IMR-90 (cell line): ENCODE data around the gene WFDC5. TPM values are rescaled to one million over a fixed set of nuclear protein-coding genes. Genes with fewer than 3 reads are reported as not detected.
A peak's percentile ranks its signal among the peaks of the same experiment; 100 is the strongest.

Experiments
- ATAC-seq: fragments of 200-7000 bp; cut with Tn5 transposase; 2 replicates; pipeline ENCODE4 v1.9.1; 2020; ENCODE audit warnings: low read depth, mild to moderate bottlenecking, moderate library complexity
- BruUV-seq: library from RNA; stranded (reverse); fragments of 400-500 nt; replicated peaks from 2 replicates; lab custom pipeline; 2021; lab: Mats Ljungman, UMichigan
- CTCF ChIA-PET: fragments of 300-600 bp; formaldehyde crosslinking; extraction: SDS; loops from one replicate; lab custom pipeline; 2021; ENCODE audit warnings: antibody characterized with exemption; lab: Yijun Ruan, JAX
- POLR2A ChIA-PET: fragments of 300-600 bp; sonication (Branson Sonifier 250); formaldehyde crosslinking; loops from one replicate; lab custom pipeline; 2022; ENCODE audit warnings: antibody characterized with exemption; ENCODE audit not compliant: unreplicated experiment; lab: Charles Lee
- DNase-seq: peaks from one replicate; pipeline ENCODE4 v3.0.0; 2013
- H2AFZ ChIP-seq: replicated peaks from 2 replicates; pipeline ENCODE3; 2013; ENCODE audit warnings: low read length, mild to moderate bottlenecking; ENCODE audit not compliant: poor library complexity
- H2AK5ac ChIP-seq: 2 replicates; pipeline ENCODE4 v1.6.1; 2013; ENCODE audit warnings: low read depth, low read length, inconsistent platforms
- H2AK9ac ChIP-seq: replicated peaks from 2 replicates; pipeline ENCODE3; 2013; ENCODE audit warnings: mild to moderate bottlenecking, low read depth, low read length, moderate library complexity; ENCODE audit not compliant: poor library complexity
- H2BK120ac ChIP-seq: 2 replicates; pipeline ENCODE4 v1.6.1; 2013; ENCODE audit warnings: low read depth, low read length, inconsistent platforms
- H2BK15ac ChIP-seq: 3 replicates; pipeline ENCODE4 v1.6.1; 2013; ENCODE audit warnings: low read depth, low read length, inconsistent platforms
- H2BK20ac ChIP-seq: 2 replicates; pipeline ENCODE4 v1.6.1; 2013; ENCODE audit warnings: low read depth, mild to moderate bottlenecking, inconsistent platforms, low read length, moderate library complexity
- H2BK5ac ChIP-seq: 2 replicates; pipeline ENCODE4 v1.6.1; 2013; ENCODE audit warnings: mild to moderate bottlenecking, low read depth, low read length, inconsistent platforms; ENCODE audit not compliant: poor library complexity, severe bottlenecking
- H3K14ac ChIP-seq: replicated peaks from 2 replicates; pipeline ENCODE4 v1.6.1; 2013; ENCODE audit warnings: low read depth, low read length, inconsistent platforms
- H3K18ac ChIP-seq: 2 replicates; pipeline ENCODE4 v1.6.1; 2013; ENCODE audit warnings: low read depth, low read length, control low read depth
- H3K23ac ChIP-seq: 2 replicates; pipeline ENCODE4 v1.6.1; 2013; ENCODE audit warnings: low read depth, low read length, inconsistent platforms
- H3K27ac ChIP-seq: 2 replicates; pipeline ENCODE4 v1.5.1; 2013; ENCODE audit warnings: mild to moderate bottlenecking, control low read depth, low read length; ENCODE audit not compliant: insufficient read depth
- H3K27me3 ChIP-seq: 2 replicates; pipeline ENCODE4 v1.6.1; 2013; ENCODE audit warnings: low read length; ENCODE audit not compliant: control insufficient read depth, insufficient read depth
- H3K36me3 ChIP-seq: 2 replicates; pipeline ENCODE4 v1.6.1; 2013; ENCODE audit warnings: low read length, mixed read lengths; ENCODE audit not compliant: control insufficient read depth, insufficient read depth
- H3K4ac ChIP-seq: 2 replicates; pipeline ENCODE4 v1.6.1; 2013; ENCODE audit warnings: low read depth, low read length, inconsistent platforms
- H3K4me1 ChIP-seq: 2 replicates; pipeline ENCODE4 v1.6.1; 2013; ENCODE audit warnings: low read length, mixed read lengths; ENCODE audit not compliant: control insufficient read depth, insufficient read depth
- H3K4me2 ChIP-seq: 2 replicates; pipeline ENCODE4 v1.6.1; 2013; ENCODE audit warnings: low read depth, mild to moderate bottlenecking, control low read depth, low read length, moderate library complexity
- H3K4me3 ChIP-seq: 2 replicates; pipeline ENCODE4 v1.5.1; 2013; ENCODE audit warnings: low read depth, mild to moderate bottlenecking, control low read depth, low read length, moderate library complexity; ENCODE audit not compliant: insufficient read depth
- H3K56ac ChIP-seq: 2 replicates; pipeline ENCODE4 v1.6.1; 2013; ENCODE audit warnings: low read length, inconsistent platforms; ENCODE audit not compliant: insufficient read depth; ENCODE audit errors: extremely low read depth
- H3K79me1 ChIP-seq, 2 experiments: 2 replicates each; pipeline ENCODE4 v1.6.1; 2013; ENCODE audit warnings: low read length in 2 of 2, inconsistent platforms in 1 of 2, low read depth in 1 of 2
- H3K9ac ChIP-seq: 2 replicates; pipeline ENCODE4 v1.6.1; 2013; ENCODE audit warnings: low read depth, low read length, control low read depth
- H3K9me1 ChIP-seq: 2 replicates; pipeline ENCODE4 v1.6.1; 2013; ENCODE audit warnings: low read length, inconsistent platforms; ENCODE audit not compliant: insufficient read depth
- H3K9me3 ChIP-seq: 2 replicates; pipeline ENCODE4 v1.6.1; 2013; ENCODE audit warnings: low read length; ENCODE audit not compliant: control insufficient read depth, insufficient read depth
- H4K20me1 ChIP-seq: 2 replicates; pipeline ENCODE4 v1.6.1; 2013; ENCODE audit warnings: low read length, inconsistent platforms; ENCODE audit not compliant: insufficient read depth
- H4K5ac ChIP-seq: 2 replicates; pipeline ENCODE4 v1.6.1; 2013; ENCODE audit warnings: mild to moderate bottlenecking, low read depth, low read length, control low read depth
- H4K8ac ChIP-seq, 2 experiments: 2 replicates each; pipeline ENCODE4 v1.6.1; 2013; ENCODE audit warnings: low read depth in 2 of 2, low read length in 2 of 2, control low read depth in 1 of 2, inconsistent platforms in 1 of 2
- H4K91ac ChIP-seq: 2 replicates; pipeline ENCODE4 v1.6.1; 2013; ENCODE audit warnings: low read depth, low read length, inconsistent platforms; ENCODE audit not compliant: insufficient read depth
- BHLHE40 ChIP-seq: fragments of 150-350 bp; IDR thresholded peaks from 2 replicates; pipeline ENCODE4 v1.6.1; 2016; ENCODE audit warnings: mild to moderate bottlenecking, low read depth, low read length
- CEBPB ChIP-seq: IDR thresholded peaks from 2 replicates; pipeline ENCODE4 v1.6.1; 2012; ENCODE audit warnings: low read depth, low read length, improper control_type of control experiment
- FOS ChIP-seq: fragments of 150-350 bp; IDR thresholded peaks from 2 replicates; pipeline ENCODE4 v1.6.1; 2016; ENCODE audit warnings: low read depth, low read length
- MAZ ChIP-seq: IDR thresholded peaks from 2 replicates; pipeline ENCODE4 v1.6.1; 2012; ENCODE audit warnings: low read depth, mild to moderate bottlenecking, low read length, improper control_type of control experiment, moderate library complexity, borderline replicate concordance
- MXI1 ChIP-seq: IDR thresholded peaks from 2 replicates; pipeline ENCODE4 v1.6.1; 2012; ENCODE audit warnings: low read depth, mild to moderate bottlenecking, low read length, moderate library complexity, borderline replicate concordance
- NFE2L2 ChIP-seq: fragments of 150-350 bp; IDR thresholded peaks from 2 replicates; pipeline ENCODE4 v1.6.1; 2016; ENCODE audit warnings: low read depth, mild to moderate bottlenecking, low read length
- POLR2A ChIP-seq: IDR thresholded peaks from 2 replicates; pipeline ENCODE4 v1.6.1; 2012; ENCODE audit warnings: mild to moderate bottlenecking, low read depth, low read length
- RAD21 ChIP-seq: IDR thresholded peaks from 2 replicates; pipeline ENCODE4 v1.6.1; 2012; ENCODE audit warnings: low read length, improper control_type of control experiment
- RFX5 ChIP-seq: IDR thresholded peaks from 2 replicates; pipeline ENCODE4 v1.8.0; 2012; ENCODE audit warnings: low read depth, mild to moderate bottlenecking, low read length, moderate library complexity
- WGBS, 2 experiments: methylation state at CpG; one replicate each; pipeline versions ENCODE4 v1.1.5 to v1.1.7; 2013; ENCODE audit warnings: missing lambda C conversion rate in 2 of 2; ENCODE audit not compliant: insufficient read length in 1 of 2; ENCODE audit errors: extremely low coverage in 2 of 2; 5-methylcytosine and 5-hydroxymethylcytosine counted together
- dilution Hi-C: fragments of 300-500 bp; cut with HindIII; formaldehyde crosslinking; loops from one replicate; pipeline ENCODE4 v1.14.3; 2018; ENCODE audit warnings: low sequenced_read_pairs; ENCODE audit not compliant: unreplicated experiment
- in situ Hi-C: fragments of 300-500 bp; cut with MboI; formaldehyde crosslinking; loops from 3 replicates; pipeline ENCODE4 v1.14.3; 2019; ENCODE audit warnings: low sequenced_read_pairs, inconsistent platforms, mixed read lengths
- intact Hi-C: fragments of 100-400 bp; cut with micrococcal nuclease; formaldehyde crosslinking; loops from 2 replicates; pipeline ENCODE4 v1.10.0; 2022
- polyA plus RNA-seq, 3 experiments: library from polyadenylated mRNA; depleted of rRNA; stranded (reverse); fragments of >200 nt; gene quantifications; 2 replicates each; pipeline ENCODE4 v1.2.3, GENCODE V29; 2012; ENCODE audit warnings: low replicate concordance in 1 of 3
- total RNA-seq: library from RNA; depleted of rRNA; stranded (reverse); fragments of >200 nt; gene quantifications from 2 replicates; pipeline ENCODE4 v1.2.3, GENCODE V29; 2012
- TF ChIP-seq, protein P1 (sequence below): conservative IDR thresholded peaks from 2 replicates; pipeline ENCODE4 v1.5.1; 2012; ENCODE audit warnings: mild to moderate bottlenecking, low read depth, low read length, improper control_type of control experiment

The WFDC5 gene
- total and polyA plus RNA-seq, 2 of the 4 experiments (the other 2 are of a cell fraction): not detected

DNA sequence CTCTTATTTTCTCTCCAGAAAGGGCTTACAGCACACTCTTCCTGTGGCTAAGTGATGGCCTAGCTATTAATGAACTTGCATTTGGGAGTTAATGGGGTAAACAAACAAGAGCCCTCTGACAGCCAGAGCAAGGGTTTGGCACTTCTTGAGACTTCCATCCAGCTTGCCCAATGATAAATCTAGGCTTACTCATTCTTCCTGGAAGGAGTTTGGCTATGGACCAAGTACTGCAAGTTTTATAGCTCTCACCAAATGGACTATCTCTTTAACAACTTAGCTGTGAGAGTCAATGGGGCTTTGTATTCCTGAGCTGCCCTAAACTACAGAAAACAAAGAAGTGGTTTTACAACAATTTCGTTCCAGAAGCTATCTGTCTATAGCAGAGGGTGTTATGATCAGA is 43.0 kb upstream of the WFDC5 start:
- no peak overlapping the region for H3K56ac ChIP-seq
- H3K27ac ChIP-seq: no peak overlapping the region
- H3K9ac ChIP-seq: no peak overlapping the region
- no peak overlapping the region for H3K14ac ChIP-seq
- peak; percentile 60 for ATAC-seq
- dilution Hi-C loops (no loop called here), in situ Hi-C loops (no loop called here), intact Hi-C loops (no loop called here)
- no peaks in the 10 kb centered on the region for H3K9me3 ChIP-seq
- no CpG with 5 or more reads among the region's 1 CpG for WGBS, 2 experiments
- H3K18ac ChIP-seq: no peak overlapping the region
- no peak overlapping the region for H2AK5ac ChIP-seq
- H3K4me2 ChIP-seq: no peak overlapping the region
- H2BK15ac ChIP-seq: no peak overlapping the region
- no peak overlapping the region for H3K4ac ChIP-seq
- no peak overlapping the region for H4K91ac ChIP-seq
- no peak overlapping the region for H4K5ac ChIP-seq
- no TSS peak for BruUV-seq
- no peaks in the 10 kb centered on the region for H3K36me3 ChIP-seq
- no peak overlapping the region for H2BK20ac ChIP-seq
- H3K23ac ChIP-seq: no peak overlapping the region
- H3K27me3 ChIP-seq: peaks cover 4% of the 10 kb centered on the region
- ChIA-PET POLR2A (no interaction called here), CTCF (interaction anchor here (0.6 kb wide), 1 partner anchor 259 kb away, joined by 3 read pairs; no protein-coding TSS in a partner anchor)
- no peak overlapping the region for H2AK9ac ChIP-seq
- H3K79me1 ChIP-seq: no peaks in the 10 kb centered on the region
- peaks cover 2% of the 10 kb centered on the region; the same call in 1 of the 2 replicates for H3K4me1 ChIP-seq
- H3K9me1 ChIP-seq: no peaks in the 10 kb centered on the region
- no peaks in the 10 kb centered on the region for H4K20me1 ChIP-seq
- no peak overlapping the region for H2BK5ac ChIP-seq
- H2AFZ ChIP-seq: no peak overlapping the region
- H4K8ac ChIP-seq: no peak overlapping the region
- no peak overlapping the region for H2BK120ac ChIP-seq
- no peak overlapping the region for H3K4me3 ChIP-seq
- DNase-seq: peak; percentile 43
- TF ChIP-seq, protein P1, sequence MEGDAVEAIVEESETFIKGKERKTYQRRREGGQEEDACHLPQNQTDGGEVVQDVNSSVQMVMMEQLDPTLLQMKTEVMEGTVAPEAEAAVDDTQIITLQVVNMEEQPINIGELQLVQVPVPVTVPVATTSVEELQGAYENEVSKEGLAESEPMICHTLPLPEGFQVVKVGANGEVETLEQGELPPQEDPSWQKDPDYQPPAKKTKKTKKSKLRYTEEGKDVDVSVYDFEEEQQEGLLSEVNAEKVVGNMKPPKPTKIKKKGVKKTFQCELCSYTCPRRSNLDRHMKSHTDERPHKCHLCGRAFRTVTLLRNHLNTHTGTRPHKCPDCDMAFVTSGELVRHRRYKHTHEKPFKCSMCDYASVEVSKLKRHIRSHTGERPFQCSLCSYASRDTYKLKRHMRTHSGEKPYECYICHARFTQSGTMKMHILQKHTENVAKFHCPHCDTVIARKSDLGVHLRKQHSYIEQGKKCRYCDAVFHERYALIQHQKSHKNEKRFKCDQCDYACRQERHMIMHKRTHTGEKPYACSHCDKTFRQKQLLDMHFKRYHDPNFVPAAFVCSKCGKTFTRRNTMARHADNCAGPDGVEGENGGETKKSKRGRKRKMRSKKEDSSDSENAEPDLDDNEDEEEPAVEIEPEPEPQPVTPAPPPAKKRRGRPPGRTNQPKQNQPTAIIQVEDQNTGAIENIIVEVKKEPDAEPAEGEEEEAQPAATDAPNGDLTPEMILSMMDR: no peak
- no peak for TF ChIP-seq BHLHE40
- no peak for TF ChIP-seq NFE2L2
- TF ChIP-seq FOS: no peak
- TF ChIP-seq RAD21: no peak
- TF ChIP-seq MXI1: no peak
- no peak for TF ChIP-seq RFX5
- no peak for TF ChIP-seq CEBPB
- no peak for TF ChIP-seq MAZ
- no peak for TF ChIP-seq POLR2A
